Skin of body (tissue), 2 donors: ENCODE results near the gene RPL32. TPM values are rescaled to one million over a fixed set of nuclear protein-coding genes. Genes with fewer than 3 reads are reported as not detected.
"Not testable (repeated sequence)": the region's sequence is repeated elsewhere in the genome, so short reads cannot be mapped to it uniquely, and the experiment has no call there.

Experiments
- DNase-seq: peaks from one replicate; lab custom pipeline; 2025; lab: John Stamatoyannopoulos, UW
- total RNA-seq: library from RNA; depleted of rRNA; stranded (reverse); fragments of >200 nt; gene quantifications from one replicate; pipeline ENCODE4 v1.2.3, GENCODE V29; 2014

The RPL32 gene
- 1,974 TPM for total RNA-seq

- DNase-seq = peak; percentile 99
Measured at GRCh38 chr3:12841149-12841969, at the start of gene RPL32. Gene RPL32, minus strand, starts transcription at chr3:12841565. Its CDS starts 1,328 bp downstream, at chr3:12840237.

GRCh38 chr3:12890610-12891390 lies 49.4 kb upstream of the RPL32 start:
- no peak for DNase-seq

- no peak for DNase-seq
Measured at GRCh38 chr3:12886736-12887135, 45.4 kb upstream of the RPL32 start.

- no peak for DNase-seq
Measured at GRCh38 chr3:12886106-12886679, 44.8 kb upstream of the RPL32 start.

- no peak for DNase-seq
Measured at GRCh38 chr3:12885583-12885930, 44.2 kb upstream of the RPL32 start.

GRCh38 chr3:12884790-12885582 lies 43.6 kb upstream of the RPL32 start:
- DNase-seq = no peak

- no peak for DNase-seq
Measured at GRCh38 chr3:12884186-12884680, 42.9 kb upstream of the RPL32 start.

- DNase-seq = no peak
Measured at GRCh38 chr3:12882336-12883310, 41.3 kb upstream of the RPL32 start.

- DNase-seq = not testable (repeated sequence)
Measured at GRCh38 chr3:12881858-12882257, 40.5 kb upstream of the RPL32 start.

GRCh38 chr3:12879191-12879815 lies 37.9 kb upstream of the RPL32 start:
- no peak for DNase-seq

- DNase-seq = not testable (repeated sequence)
Measured at GRCh38 chr3:12878758-12879157, 37.4 kb upstream of the RPL32 start.

GRCh38 chr3:12878141-12878574 lies 36.8 kb upstream of the RPL32 start:
- no peak for DNase-seq

- no peak for DNase-seq
Measured at GRCh38 chr3:12877040-12877439, 35.7 kb upstream of the RPL32 start.

- no peak for DNase-seq
Measured at GRCh38 chr3:12875857-12876836, 34.8 kb upstream of the RPL32 start.

- DNase-seq = no peak
Measured at GRCh38 chr3:12871404-12871983, 30.1 kb upstream of the RPL32 start.

- no peak for DNase-seq
Measured at GRCh38 chr3:12870942-12871341, 29.6 kb upstream of the RPL32 start.

- no peak for DNase-seq
Measured at GRCh38 chr3:12869035-12869621, 27.8 kb upstream of the RPL32 start.
